Measurements from ENCODE around the gene FAM13A.

Gene FAM13A

DNA sequence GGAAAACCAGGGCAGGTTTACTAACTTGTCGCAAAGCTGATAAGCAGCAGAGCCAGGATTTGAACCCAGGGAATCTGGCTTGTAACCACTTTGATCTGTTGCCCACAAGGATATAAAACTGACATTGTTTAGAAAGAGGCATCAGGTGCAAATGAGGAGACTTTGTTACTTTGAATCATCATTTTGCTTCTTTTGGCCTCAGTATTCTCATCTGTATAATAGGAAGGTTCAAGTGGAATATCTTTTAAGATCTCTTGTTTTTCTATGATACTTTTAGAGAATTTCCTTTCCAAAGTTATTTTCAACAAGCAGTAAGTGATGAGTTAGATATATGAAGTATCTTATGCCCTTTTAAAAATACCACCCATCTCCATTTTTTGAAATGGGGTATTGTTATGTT lies 301.5 kb downstream of the FAM13A start:
- TF ChIP-seq, protein P1, sequence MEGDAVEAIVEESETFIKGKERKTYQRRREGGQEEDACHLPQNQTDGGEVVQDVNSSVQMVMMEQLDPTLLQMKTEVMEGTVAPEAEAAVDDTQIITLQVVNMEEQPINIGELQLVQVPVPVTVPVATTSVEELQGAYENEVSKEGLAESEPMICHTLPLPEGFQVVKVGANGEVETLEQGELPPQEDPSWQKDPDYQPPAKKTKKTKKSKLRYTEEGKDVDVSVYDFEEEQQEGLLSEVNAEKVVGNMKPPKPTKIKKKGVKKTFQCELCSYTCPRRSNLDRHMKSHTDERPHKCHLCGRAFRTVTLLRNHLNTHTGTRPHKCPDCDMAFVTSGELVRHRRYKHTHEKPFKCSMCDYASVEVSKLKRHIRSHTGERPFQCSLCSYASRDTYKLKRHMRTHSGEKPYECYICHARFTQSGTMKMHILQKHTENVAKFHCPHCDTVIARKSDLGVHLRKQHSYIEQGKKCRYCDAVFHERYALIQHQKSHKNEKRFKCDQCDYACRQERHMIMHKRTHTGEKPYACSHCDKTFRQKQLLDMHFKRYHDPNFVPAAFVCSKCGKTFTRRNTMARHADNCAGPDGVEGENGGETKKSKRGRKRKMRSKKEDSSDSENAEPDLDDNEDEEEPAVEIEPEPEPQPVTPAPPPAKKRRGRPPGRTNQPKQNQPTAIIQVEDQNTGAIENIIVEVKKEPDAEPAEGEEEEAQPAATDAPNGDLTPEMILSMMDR (IDR thresholded peaks at IDR 0.05; ENCODE audit: insufficient read depth, low read length, missing control alignments), result no peak
- no peak overlapping the region for H3K4me3 ChIP-seq (ENCODE audit: low read depth, low read length)
- CTCF ChIA-PET, result interaction anchor here (0.6 kb wide), 1 partner anchor 36 kb away, joined by 3 read pairs; no protein-coding TSS in a partner anchor
- no peak for DNase-seq (ENCODE audit: low read depth, low spot score)
- POLR2A ChIA-PET, result no interaction called here

DNA sequence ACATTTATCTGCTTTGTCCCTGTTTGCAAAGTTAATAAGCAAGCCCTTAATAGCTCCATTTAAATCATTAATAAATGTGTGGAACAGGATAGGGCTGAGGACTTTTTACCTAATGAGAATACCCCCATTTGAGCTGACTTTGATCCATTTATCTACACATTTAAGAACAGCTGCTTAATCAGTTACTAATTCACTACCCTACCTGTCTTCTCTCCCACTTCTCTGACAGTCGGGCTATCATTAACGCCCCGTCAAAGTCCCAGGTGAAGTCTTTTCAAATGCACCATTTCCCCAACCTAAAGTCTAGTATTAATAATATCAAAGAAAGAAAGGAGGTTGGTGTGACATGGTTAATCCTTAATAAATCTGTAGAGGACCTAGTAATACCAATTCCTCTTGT lies 302.2 kb downstream of the FAM13A start:
- no peak for DNase-seq (ENCODE audit: low read depth, low spot score)
- ChIA-PET POLR2A (no interaction called here), CTCF (interaction anchor here (1.0 to 1.2 kb wide), 3 partner anchors 36 to 215 kb away, joined by 3 to 5 read pairs (median 3); no protein-coding TSS in a partner anchor)
- H3K4me3 ChIP-seq (ENCODE audit: low read depth, low read length), result no peak overlapping the region
- TF ChIP-seq, protein P1 (IDR thresholded peaks at IDR 0.05; ENCODE audit: insufficient read depth, low read length, missing control alignments), result no peak

DNA sequence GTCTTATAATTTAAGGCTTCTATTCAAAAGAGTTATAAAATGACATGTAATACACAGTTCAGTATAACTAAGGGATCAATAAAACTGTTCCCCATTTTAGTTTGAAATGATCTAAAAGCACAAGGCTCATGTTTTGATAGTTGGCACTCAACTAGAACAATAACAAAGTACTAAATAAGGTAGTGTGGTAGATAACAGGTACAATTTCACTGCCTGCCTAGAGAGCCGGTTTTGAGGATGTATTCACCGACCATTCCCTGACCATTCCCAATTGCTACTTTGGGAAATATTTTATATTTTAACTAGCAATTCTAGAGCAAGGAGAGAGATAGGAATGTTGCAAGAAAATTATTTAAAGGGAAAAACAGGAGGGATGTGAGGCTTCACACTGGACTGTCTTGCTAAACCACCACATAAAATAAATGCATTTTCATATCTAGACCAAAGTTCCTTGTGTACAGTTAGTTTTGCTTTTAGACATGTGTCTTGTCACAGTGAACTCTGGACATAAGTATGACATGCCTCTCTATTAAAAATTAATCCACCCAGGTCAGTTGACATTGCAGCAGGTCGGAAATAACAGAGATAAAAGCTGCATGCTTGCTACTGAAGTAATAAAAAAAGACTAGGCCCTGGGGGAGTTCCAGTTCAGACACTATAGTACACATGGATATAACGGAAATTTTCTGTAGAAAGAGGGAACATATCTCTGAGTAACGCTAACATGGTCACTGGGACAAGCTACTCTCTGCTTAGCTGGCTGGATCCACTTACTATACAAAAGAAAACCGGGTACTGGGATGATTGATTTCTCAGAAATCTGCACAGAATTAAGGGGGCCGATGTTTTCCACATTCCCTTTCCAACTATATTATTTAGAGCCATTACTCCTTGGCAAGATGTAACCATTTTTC lies 303.1 kb downstream of the FAM13A start:
- no peak for DNase-seq (ENCODE audit: low read depth, low spot score)
- no peak overlapping the region for H3K4me3 ChIP-seq (ENCODE audit: low read depth, low read length)
- CTCF ChIA-PET, result interaction anchor here (1.0 to 1.2 kb wide), 3 partner anchors 37 to 215 kb away, joined by 3 to 5 read pairs (median 3); no protein-coding TSS in a partner anchor
- TF ChIP-seq, protein P1 (IDR thresholded peaks at IDR 0.05; ENCODE audit: insufficient read depth, low read length, missing control alignments), result no peak
- POLR2A ChIA-PET, result no interaction called here

DNA sequence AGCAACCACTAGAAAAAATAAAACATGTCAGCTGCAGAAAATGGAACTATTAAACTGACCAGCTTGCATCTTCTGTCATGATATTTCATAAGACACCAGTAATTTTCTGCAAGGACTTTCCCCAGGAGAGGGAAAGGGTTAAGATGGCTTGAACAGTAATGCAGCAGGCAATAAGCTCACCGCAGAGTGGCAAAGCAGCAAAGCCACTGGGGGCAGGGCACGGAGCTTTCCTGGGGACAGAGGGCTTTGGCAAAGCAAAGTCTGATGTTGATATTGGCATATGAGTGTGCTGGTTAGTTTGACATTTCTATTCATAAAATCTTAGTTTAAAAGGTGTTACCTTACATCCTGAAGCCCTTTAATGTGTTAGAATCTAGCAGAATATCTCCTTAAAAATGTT lies 304.2 kb downstream of the FAM13A start:
- TF ChIP-seq, protein P1 (IDR thresholded peaks at IDR 0.05; ENCODE audit: insufficient read depth, low read length, missing control alignments), result no peak
- DNase-seq (ENCODE audit: low read depth, low spot score), result no peak
- H3K4me3 ChIP-seq (ENCODE audit: low read depth, low read length), result no peak overlapping the region
- ChIA-PET POLR2A (no interaction called here), CTCF (interaction anchor here (0.8 to 1.1 kb wide), 2 partner anchors 12 to 47 kb away, joined by 3 read pairs; no protein-coding TSS in a partner anchor)

DNA sequence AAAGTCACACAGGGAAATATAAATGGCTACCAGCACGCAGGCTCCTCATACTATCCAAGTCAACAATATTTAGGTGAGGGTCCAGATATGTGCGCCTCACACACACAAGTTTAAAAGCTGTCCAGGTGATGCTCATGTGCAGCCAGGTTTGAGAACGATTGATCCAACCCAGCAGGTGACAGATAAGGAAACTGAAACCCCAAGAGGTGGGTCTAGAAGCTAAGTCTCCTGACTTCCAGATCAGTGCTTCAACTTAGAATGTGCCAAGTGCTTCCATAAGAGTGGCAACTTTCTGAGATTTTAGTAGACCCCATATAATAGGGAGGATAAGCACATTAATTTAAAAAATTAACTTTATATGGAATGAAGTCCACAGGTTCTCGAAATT lies 304.9 kb downstream of the FAM13A start:
- TF ChIP-seq, protein P1 (IDR thresholded peaks at IDR 0.05; ENCODE audit: insufficient read depth, low read length, missing control alignments), result no peak
- POLR2A ChIA-PET, result no interaction called here
- CTCF ChIA-PET, result interaction anchor here (1.1 kb wide), 1 partner anchor 46 kb away, joined by 3 read pairs; no protein-coding TSS in a partner anchor
- no peak overlapping the region for H3K4me3 ChIP-seq (ENCODE audit: low read depth, low read length)
- no peak for DNase-seq (ENCODE audit: low read depth, low spot score)

All from AG04449 (cell line).